HG03066 (cell line): ENCODE measurements around the gene FOXB1.

ENCODE experiments used
- ATAC-seq: cut with Tn5 transposase; IDR thresholded peaks from one replicate; pipeline ENCODE4 v1.9.1; 2021; ENCODE audit warnings: low read depth; ENCODE audit not compliant: unreplicated experiment

Gene FOXB1

DNA sequence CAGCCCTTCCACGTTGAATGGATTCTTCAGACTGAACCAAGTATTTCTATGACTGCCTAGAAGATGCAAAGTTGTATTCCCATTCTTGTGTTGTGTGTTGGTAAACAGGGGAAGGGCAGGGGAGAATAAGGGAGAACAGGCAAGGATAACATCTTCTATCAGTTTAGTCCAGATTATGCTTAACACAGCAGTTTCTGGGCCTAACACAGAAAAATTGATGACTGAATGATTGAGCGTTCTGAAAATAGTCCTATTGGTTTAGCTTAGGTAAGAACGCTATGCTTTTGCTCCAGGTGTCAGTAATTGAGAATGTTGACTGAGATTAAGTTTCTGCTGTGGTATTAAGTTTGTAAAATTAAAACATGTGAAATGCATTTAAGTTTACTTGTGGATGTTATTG lies 8.6 kb downstream of the FOXB1 start:
- no peak for ATAC-seq

DNA sequence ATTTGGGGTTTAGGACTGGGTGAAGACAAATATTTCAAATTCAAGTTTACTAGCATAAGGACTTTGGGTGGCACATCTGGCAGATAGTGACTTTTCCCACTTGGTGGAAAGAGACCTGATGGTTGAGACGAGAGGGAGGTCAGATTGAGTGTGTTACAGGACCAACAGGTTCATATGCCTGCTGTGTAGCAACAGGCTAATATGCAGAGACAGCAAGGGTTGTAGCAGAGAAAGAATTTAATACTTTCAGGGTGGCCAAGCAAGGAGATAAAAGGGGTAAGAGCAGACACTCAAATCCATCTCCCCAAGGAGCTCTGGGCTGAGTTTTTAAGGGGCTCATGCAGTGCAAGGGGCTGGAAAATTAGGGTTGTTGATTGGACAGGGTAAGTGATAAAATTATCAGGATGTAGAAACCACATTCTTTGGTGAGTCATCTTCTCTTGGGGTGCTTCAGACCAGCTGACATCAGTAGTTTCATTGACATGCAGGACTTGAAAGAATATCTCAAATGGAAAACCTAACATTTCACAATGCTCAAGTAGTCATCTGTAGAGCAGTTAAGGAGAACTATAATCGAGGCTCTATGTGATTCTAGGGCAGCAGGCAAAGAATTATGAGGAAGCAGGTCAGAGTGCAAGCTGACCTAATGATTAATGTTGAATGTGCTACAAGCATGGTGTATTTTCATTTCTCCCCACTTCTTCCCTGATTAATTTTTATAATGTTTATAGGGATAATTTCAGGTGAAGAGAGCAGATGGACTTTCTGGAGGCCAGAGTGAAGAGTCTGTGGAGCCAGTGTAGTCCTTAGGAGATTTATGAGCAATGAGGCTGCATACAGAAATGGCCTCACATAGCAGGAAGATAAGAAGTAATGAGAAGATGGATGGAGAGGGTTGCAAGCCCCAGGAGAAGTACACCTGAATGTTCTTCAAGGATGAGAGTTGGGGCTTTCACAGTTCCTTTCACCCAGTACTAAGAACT lies 13.7 kb downstream of the FOXB1 start:
- ATAC-seq, result no peak

- no peak for ATAC-seq
These were observed 16.6 kb downstream of the FOXB1 start for GRCh38 chr15:60020736-60021135.

- no peak for ATAC-seq
These were observed 17.7 kb downstream of the FOXB1 start for GRCh38 chr15:60021589-60022378.

GRCh38 chr15:60022379-60022741 lies 18.2 kb downstream of the FOXB1 start:
- ATAC-seq, result no peak

- no peak for ATAC-seq
These were observed 22.4 kb downstream of the FOXB1 start for GRCh38 chr15:60026555-60026954.

GRCh38 chr15:60035344-60035743 lies 31.2 kb downstream of the FOXB1 start:
- no peak for ATAC-seq

- ATAC-seq, result no peak
These were observed 35.2 kb downstream of the FOXB1 start for GRCh38 chr15:60039316-60039715.

DNA sequence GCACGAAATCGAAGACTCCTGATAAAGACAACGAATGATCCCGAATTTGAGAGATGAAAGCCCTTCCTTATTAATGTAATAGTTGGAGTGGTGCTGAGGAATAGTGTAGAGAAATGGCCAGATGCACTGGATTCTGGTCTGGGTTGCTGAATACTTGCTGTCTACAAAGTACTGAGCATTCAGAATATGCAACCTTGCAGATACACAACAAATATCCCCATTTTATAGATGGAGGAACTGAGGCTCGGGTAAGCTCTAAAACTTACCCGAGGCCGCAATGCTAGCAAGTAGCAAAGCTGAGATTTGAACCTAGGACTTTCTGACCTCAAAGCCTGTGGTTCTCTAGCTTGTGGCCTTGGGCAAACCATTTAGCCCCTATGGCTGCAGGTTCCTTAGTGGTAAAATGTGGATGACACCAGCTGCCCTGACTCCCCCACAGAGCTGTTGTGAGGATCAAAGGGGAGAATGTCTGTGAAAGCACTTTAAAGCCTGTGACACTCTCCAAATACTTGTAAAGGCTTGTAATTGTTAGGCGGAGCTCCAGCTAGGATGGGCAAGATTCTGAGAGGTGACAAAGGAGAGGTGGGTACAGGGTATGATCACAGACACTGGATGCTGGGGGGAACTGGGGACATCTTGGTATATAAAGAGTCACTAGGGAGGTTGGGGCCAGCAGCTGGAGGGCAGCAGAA lies 39.8 kb downstream of the FOXB1 start:
- ATAC-seq, result no peak

DNA sequence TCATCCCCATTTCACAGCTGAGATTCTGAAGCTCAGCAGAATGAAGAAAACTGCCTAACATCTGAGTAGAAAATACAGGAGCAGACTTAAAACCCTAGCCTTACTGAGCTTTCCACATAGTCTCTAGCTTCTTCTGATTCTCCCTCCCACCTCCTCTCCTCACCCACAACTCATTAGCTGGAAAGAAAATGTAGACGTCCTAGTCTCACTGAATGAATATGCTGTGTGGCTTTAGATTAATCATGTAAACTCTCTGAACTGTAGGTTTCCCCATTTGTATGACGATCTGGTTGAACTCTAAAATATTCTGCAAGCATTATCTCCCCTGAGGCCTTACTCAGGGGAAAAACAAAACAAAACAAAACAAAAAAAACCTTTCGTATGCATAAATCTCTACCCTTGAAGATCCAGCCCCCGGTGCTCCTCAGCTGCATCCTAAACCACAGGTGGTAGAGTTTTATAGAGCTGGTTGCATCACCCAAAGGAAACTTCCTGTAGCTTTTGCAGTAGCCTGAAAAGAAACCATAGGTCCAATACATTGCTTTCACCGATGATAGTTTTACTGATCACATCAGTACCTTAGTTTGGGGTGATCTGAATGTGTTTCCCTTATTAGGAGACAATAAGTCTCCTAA lies 40.6 kb downstream of the FOXB1 start:
- no peak for ATAC-seq

GRCh38 chr15:60047701-60048100 lies 43.6 kb downstream of the FOXB1 start:
- no peak for ATAC-seq

GRCh38 chr15:60049948-60050347 lies 45.8 kb downstream of the FOXB1 start:
- ATAC-seq, result no peak

DNA sequence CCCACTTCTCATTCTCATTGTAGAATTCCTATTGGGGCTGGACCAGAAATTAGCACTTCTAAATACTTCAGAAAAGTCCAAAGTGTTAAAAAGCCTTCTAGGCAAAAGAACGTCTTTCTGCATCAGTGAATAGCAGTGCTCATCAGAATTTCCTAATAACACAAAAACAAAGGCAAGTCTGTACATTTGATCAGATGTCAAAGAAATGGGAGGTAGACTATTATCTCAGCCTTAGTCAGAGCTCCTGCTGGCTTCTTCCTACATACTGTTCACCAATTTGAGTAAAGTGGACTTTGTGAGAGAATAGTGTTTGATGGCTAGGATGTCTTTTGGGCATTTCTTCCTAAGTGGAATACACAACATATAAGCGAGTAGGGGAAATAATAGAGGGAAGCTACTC lies 48.7 kb downstream of the FOXB1 start:
- ATAC-seq, result no peak

DNA sequence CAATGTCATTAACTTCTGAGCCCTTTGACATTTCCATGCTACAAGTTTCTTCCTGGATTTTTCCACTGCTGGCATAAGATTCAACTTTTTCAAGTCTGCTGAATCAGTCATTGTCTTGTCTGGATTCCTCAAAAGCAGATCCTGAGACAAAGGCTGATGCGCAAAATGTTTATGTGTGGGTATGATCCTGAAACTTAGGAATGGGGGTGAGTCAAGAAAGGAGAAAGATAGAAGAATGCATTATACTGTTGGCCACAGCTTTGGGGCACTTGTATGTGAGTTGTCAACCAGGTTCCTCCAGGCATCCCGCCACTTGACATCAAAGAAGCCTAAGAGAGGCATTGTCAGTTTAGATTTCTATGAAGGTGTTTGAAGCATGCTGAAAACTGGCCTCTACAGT lies 50.4 kb downstream of the FOXB1 start:
- no peak for ATAC-seq
